ENCODE measurements around the gene ARL10. TPM values are rescaled to one million over a fixed set of nuclear protein-coding genes. Genes with fewer than 3 reads are reported as not detected.
"Not testable (repeated sequence)": the region's sequence is repeated elsewhere in the genome, so short reads cannot be mapped to it uniquely, and the experiment has no call there.

Gene ARL10
- total RNA-seq, 2 experiments from 2014 or later: 15.9 to 16.7 TPM

GRCh38 chr5:176405656-176406435, 40.6 kb downstream of the ARL10 start:
- POLR2A ChIA-PET: no interaction called here
- CTCF ChIA-PET: interaction anchor here (0.7 to 1.4 kb wide), 4 partner anchors 9 to 192 kb away, joined by 3 to 4 read pairs (median 3); partner anchors contain the start of gene CLTB

- CTCF ChIA-PET: interaction anchor here (1.2 to 1.4 kb wide), 2 partner anchors 10 kb away, joined by 3 read pairs; partner anchors contain the start of gene CLTB
- POLR2A ChIA-PET: no interaction called here
Measured at GRCh38 chr5:176406436-176407052, 41.3 kb downstream of the ARL10 start.

- ChIA-PET POLR2A (no interaction called here), CTCF (no interaction called here)
Measured at GRCh38 chr5:176407456-176408251, 42.4 kb downstream of the ARL10 start.

GRCh38 chr5:176408252-176408573, 42.9 kb downstream of the ARL10 start:
- CTCF ChIA-PET, POLR2A ChIA-PET: not testable (repeated sequence)

GRCh38 chr5:176408590-176408989, 43.3 kb downstream of the ARL10 start:
- POLR2A ChIA-PET: no interaction called here
- CTCF ChIA-PET: no interaction called here

GRCh38 chr5:176409765-176410164, 44.5 kb downstream of the ARL10 start:
- CTCF ChIA-PET: interaction anchor here (1.1 kb wide), 1 partner anchor 38 kb away, joined by 3 read pairs; no protein-coding TSS in a partner anchor

GRCh38 chr5:176410486-176411180, 45.3 kb downstream of the ARL10 start:
- CTCF ChIA-PET: interaction anchor here (1.1 kb wide), 1 partner anchor 37 kb away, joined by 3 read pairs; no protein-coding TSS in a partner anchor

More at GRCh38 chr5:176409765-176410164, 44.5 kb downstream of the ARL10 start:
- POLR2A ChIA-PET: interaction anchor here (0.6 kb wide), 1 partner anchor 27 kb away, joined by 3 read pairs; no protein-coding TSS in a partner anchor

GRCh38 chr5:176412517-176413254, 47.4 kb downstream of the ARL10 start:
- CTCF ChIA-PET: no interaction called here
- POLR2A ChIA-PET: interaction anchor here (0.5 kb wide), 1 partner anchor 16 kb away, joined by 3 read pairs; no protein-coding TSS in a partner anchor

More at GRCh38 chr5:176410486-176411180, 45.3 kb downstream of the ARL10 start:
- POLR2A ChIA-PET: no interaction called here

GRCh38 chr5:176413255-176413565, 47.9 kb downstream of the ARL10 start:
- POLR2A ChIA-PET: interaction anchor here (0.5 to 0.6 kb wide), 2 partner anchors 16 to 233 kb away, joined by 3 to 4 read pairs; no protein-coding TSS in a partner anchor
- CTCF ChIA-PET: no interaction called here

GRCh38 chr5:176413709-176414191, 48.5 kb downstream of the ARL10 start:
- CTCF ChIA-PET: interaction anchor here (0.6 kb wide), 1 partner anchor 86 kb away, joined by 3 read pairs; no protein-coding TSS in a partner anchor
- POLR2A ChIA-PET: interaction anchor here (0.6 kb wide), 1 partner anchor 232 kb away, joined by 4 read pairs; no protein-coding TSS in a partner anchor

- ChIA-PET CTCF (interaction anchor here (0.6 to 2.0 kb wide), 2 partner anchors 33 to 85 kb away, joined by 3 to 6 read pairs; partner anchors contain the start of gene FAF2), POLR2A (interaction anchor here (1.4 kb wide), 1 partner anchor 26 kb away, joined by 5 read pairs; the partner anchor contains the start of genes HIGD2A and NOP16)
Measured at GRCh38 chr5:176414704-176415103, 49.4 kb downstream of the ARL10 start.

GRCh38 chr5:176415240-176415951, 50.1 kb downstream of the ARL10 start:
- CTCF ChIA-PET: interaction anchor here (0.6 to 2.0 kb wide), 9 partner anchors 16 to 182 kb away, joined by 3 to 11 read pairs (median 3); partner anchors contain the start of genes FAF2 and RNF44
- POLR2A ChIA-PET: interaction anchor here (0.6 to 2.7 kb wide), 4 partner anchors 20 to 123 kb away, joined by 3 to 7 read pairs (median 4); partner anchors contain the start of genes FAF2, HIGD2A and NOP16

- POLR2A ChIA-PET: interaction anchor here (0.6 to 2.7 kb wide), 8 partner anchors 20 to 127 kb away, joined by 3 to 7 read pairs (median 4); partner anchors contain the start of genes FAF2, HIGD2A and NOP16
- CTCF ChIA-PET: interaction anchor here (0.6 to 2.9 kb wide), 19 partner anchors 11 to 215 kb away, joined by 3 to 16 read pairs (median 3); partner anchors contain the start of genes EIF4E1B, FAF2, RNF44 and SNCB
Measured at GRCh38 chr5:176415952-176416924, 51.0 kb downstream of the ARL10 start, which contains the start of gene CLTB. Gene CLTB, minus strand, starts transcription at chr5:176416539. Its CDS starts 176 bp downstream, at chr5:176416363.

- CTCF ChIA-PET: interaction anchor here (0.6 to 2.9 kb wide), 11 partner anchors 11 to 214 kb away, joined by 3 to 16 read pairs (median 3); partner anchors contain the start of genes EIF4E1B, FAF2 and SNCB
- POLR2A ChIA-PET: interaction anchor here (0.6 to 2.7 kb wide), 7 partner anchors 15 to 127 kb away, joined by 3 to 7 read pairs (median 4); partner anchors contain the start of genes FAF2, HIGD2A and NOP16
Measured at GRCh38 chr5:176416965-176417364, 51.7 kb downstream of the ARL10 start.

GRCh38 chr5:176418251-176418650, 53.0 kb downstream of the ARL10 start:
- ChIA-PET CTCF (interaction anchor here (2.9 kb wide), 1 partner anchor 30 kb away, joined by 16 read pairs; the partner anchor contains the start of gene FAF2), POLR2A (no interaction called here)
